ENCODE results near the gene LSP1.

DNA sequence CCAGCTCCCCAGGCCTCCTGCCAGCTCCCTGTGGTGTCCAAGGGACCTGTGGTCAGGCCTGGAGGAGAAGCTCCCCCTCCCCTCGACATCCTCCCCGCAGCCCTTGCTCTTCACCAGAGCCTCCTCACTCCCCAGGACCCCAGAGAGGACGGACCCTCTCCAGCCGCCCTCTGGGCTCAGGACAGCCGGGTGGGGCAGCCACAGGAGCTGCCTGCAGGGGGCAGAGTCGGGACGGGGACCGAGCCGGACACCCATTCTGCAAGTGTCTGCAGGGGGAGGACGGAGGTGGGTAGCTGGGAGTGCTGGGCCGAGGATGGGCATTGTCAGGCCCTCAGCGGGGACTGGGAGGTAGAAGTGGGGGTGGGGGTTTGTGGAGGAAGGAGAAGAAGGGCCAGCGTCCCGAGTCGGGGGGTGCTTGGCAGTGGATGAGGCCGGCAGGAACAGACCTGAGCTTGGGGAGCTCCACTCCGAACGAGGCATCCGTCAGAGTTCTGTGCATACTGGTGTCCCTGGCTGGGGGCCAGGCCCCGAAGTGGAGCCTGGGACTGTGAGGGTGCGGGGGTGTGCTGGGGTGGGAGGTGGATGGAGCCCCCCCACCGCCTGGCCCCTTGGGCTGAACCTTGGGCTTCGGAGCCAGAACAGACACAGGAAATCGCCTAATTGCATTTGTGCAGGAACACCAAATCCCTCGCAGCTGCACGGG is 23.6 kb downstream of the LSP1 start:
- TF ChIP-seq, protein P1, sequence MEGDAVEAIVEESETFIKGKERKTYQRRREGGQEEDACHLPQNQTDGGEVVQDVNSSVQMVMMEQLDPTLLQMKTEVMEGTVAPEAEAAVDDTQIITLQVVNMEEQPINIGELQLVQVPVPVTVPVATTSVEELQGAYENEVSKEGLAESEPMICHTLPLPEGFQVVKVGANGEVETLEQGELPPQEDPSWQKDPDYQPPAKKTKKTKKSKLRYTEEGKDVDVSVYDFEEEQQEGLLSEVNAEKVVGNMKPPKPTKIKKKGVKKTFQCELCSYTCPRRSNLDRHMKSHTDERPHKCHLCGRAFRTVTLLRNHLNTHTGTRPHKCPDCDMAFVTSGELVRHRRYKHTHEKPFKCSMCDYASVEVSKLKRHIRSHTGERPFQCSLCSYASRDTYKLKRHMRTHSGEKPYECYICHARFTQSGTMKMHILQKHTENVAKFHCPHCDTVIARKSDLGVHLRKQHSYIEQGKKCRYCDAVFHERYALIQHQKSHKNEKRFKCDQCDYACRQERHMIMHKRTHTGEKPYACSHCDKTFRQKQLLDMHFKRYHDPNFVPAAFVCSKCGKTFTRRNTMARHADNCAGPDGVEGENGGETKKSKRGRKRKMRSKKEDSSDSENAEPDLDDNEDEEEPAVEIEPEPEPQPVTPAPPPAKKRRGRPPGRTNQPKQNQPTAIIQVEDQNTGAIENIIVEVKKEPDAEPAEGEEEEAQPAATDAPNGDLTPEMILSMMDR (IDR thresholded peaks at IDR 0.05), result peak in 1 of 4 experiments; percentile 24
- TF ChIP-seq POLR2A (IDR thresholded peaks at IDR 0.05), result no peak
- no peak for TF ChIP-seq POLR2AphosphoS5 (IDR thresholded peaks at IDR 0.05)
